Measurements from ENCODE around the gene POT1. TPM values are rescaled to one million over a fixed set of nuclear protein-coding genes. Genes with fewer than 3 reads are reported as not detected.

The POT1 gene
- total RNA-seq, 1 donor from 2014 or later, result 19.4 TPM

GRCh38 chr7:124909808-124910207 is 19.8 kb downstream of the POT1 start:
- H3K9me3 ChIP-seq, result no peaks in the 10 kb centered on the region

GRCh38 chr7:124908259-124908658 is 21.4 kb downstream of the POT1 start:
- no peak for ATAC-seq
- H3K4me3 ChIP-seq, result no peak overlapping the region
- no peaks in the 10 kb centered on the region for H3K4me1 ChIP-seq
- no peaks in the 10 kb centered on the region for H3K36me3 ChIP-seq
- TF ChIP-seq CTCF (IDR thresholded peaks at IDR 0.05), result no peak
- intact Hi-C loops (cut with DNase I), result no loop called here
- H3K9me3 ChIP-seq, result no peaks in the 10 kb centered on the region
- no peak overlapping the region for H3K27ac ChIP-seq
- no peak for DNase-seq
- no peaks in the 10 kb centered on the region for H3K27me3 ChIP-seq (ENCODE audit: low read depth)

More at GRCh38 chr7:124909808-124910207, 19.8 kb downstream of the POT1 start:
- no peak for TF ChIP-seq CTCF (IDR thresholded peaks at IDR 0.05)
- intact Hi-C loops (cut with DNase I), result no loop called here
- no peak overlapping the region for H3K4me3 ChIP-seq
- H3K36me3 ChIP-seq, result peaks cover 3% of the 10 kb centered on the region
- no peaks in the 10 kb centered on the region for H3K4me1 ChIP-seq
- DNase-seq (no peak), ATAC-seq (no peak)
- H3K27me3 ChIP-seq (ENCODE audit: low read depth), result no peaks in the 10 kb centered on the region
- H3K27ac ChIP-seq, result no peak overlapping the region

GRCh38 chr7:124907490-124907889 is 22.1 kb downstream of the POT1 start:
- H3K4me1 ChIP-seq, result no peaks in the 10 kb centered on the region
- no peak overlapping the region for H3K4me3 ChIP-seq
- intact Hi-C loops (cut with DNase I), result no loop called here
- ATAC-seq (no peak), DNase-seq (no peak)
- no peak overlapping the region for H3K27ac ChIP-seq
- H3K9me3 ChIP-seq, result no peaks in the 10 kb centered on the region
- TF ChIP-seq CTCF (IDR thresholded peaks at IDR 0.05), result no peak
- H3K27me3 ChIP-seq (ENCODE audit: low read depth), result no peaks in the 10 kb centered on the region
- no peaks in the 10 kb centered on the region for H3K36me3 ChIP-seq

- TF ChIP-seq CTCF (IDR thresholded peaks at IDR 0.05), result no peak
- intact Hi-C loops (cut with DNase I), result no loop called here
- no peak for DNase-seq
Measured at GRCh38 chr7:124898531-124898930, 31.1 kb downstream of the POT1 start.

GRCh38 chr7:124896001-124896400 is 33.6 kb downstream of the POT1 start:
- Histone ChIP-seq H3K4me3 (no peak overlapping the region), H3K4me1 (no peaks in the 10 kb centered on the region), H3K36me3 (peaks cover 15% of the 10 kb centered on the region), H3K27ac (no peak overlapping the region), H3K27me3 (ENCODE audit: low read depth) (no peaks in the 10 kb centered on the region), H3K9me3 (no peaks in the 10 kb centered on the region)
- intact Hi-C loops (cut with DNase I), result no loop called here
- no peak for ATAC-seq
- no peak for DNase-seq
- TF ChIP-seq CTCF (IDR thresholded peaks at IDR 0.05), result no peak

More at GRCh38 chr7:124898531-124898930, 31.1 kb downstream of the POT1 start:
- no peaks in the 10 kb centered on the region for H3K27me3 ChIP-seq (ENCODE audit: low read depth)
- no peak overlapping the region for H3K4me3 ChIP-seq
- ATAC-seq, result no peak
- H3K9me3 ChIP-seq, result no peaks in the 10 kb centered on the region
- H3K27ac ChIP-seq, result no peak overlapping the region
- no peaks in the 10 kb centered on the region for H3K36me3 ChIP-seq
- no peaks in the 10 kb centered on the region for H3K4me1 ChIP-seq
